B cell (primary cell): ENCODE data around the gene EPS8L3.

ENCODE experiments used
- EZH2 ChIP-seq: IDR thresholded peaks from 2 replicates; pipeline ENCODE4 v1.6.1; 2012; ENCODE audit warnings: borderline replicate concordance, low read depth, mild to moderate bottlenecking, moderate library complexity, low read length; ENCODE audit not compliant: insufficient read depth, poor library complexity, severe bottlenecking
- TF ChIP-seq, protein P1 (sequence below): fragments of 200-600 bp; IDR thresholded peaks from one replicate; pipeline ENCODE4 v1.8.0; 2022; ENCODE audit warnings: antibody characterized with exemption, mild to moderate bottlenecking

DNA sequence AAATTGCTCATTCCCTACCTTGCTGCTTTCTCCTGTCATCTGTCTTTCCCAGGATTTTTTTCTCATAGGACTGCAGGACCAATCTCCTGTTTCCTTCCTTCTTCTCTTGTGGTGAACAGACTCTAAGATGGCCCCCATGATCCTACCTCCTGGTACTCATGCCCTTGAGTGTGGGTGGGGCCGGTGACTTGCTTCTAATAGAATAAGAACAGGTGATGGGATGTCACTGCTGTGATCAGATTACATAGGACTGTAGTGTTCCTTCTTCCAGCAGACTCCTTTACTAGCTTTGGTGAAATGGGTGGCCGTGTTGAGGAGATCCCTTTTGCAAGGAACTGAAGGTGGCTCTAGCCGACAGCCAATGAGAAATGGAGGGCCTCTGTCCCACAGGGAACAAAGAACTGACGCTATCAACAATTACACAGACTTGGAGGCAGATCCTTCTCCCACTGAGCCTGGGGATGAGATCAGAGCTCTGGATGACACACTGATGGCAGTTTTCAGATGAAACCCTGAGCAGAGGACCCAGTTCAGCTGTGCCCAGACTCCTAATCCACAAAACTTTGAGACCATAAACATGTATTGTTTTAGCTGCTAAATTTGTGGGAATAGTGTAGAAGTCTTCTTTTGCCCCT lies 30.4 kb downstream of the EPS8L3 start:
- TF ChIP-seq, protein P1, sequence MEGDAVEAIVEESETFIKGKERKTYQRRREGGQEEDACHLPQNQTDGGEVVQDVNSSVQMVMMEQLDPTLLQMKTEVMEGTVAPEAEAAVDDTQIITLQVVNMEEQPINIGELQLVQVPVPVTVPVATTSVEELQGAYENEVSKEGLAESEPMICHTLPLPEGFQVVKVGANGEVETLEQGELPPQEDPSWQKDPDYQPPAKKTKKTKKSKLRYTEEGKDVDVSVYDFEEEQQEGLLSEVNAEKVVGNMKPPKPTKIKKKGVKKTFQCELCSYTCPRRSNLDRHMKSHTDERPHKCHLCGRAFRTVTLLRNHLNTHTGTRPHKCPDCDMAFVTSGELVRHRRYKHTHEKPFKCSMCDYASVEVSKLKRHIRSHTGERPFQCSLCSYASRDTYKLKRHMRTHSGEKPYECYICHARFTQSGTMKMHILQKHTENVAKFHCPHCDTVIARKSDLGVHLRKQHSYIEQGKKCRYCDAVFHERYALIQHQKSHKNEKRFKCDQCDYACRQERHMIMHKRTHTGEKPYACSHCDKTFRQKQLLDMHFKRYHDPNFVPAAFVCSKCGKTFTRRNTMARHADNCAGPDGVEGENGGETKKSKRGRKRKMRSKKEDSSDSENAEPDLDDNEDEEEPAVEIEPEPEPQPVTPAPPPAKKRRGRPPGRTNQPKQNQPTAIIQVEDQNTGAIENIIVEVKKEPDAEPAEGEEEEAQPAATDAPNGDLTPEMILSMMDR, result no peak
- no peak for TF ChIP-seq EZH2
